Measurements from ENCODE around the gene KMT5B.
"Not testable (repeated sequence)": the region's sequence is repeated elsewhere in the genome, so short reads cannot be mapped to it uniquely, and the experiment has no call there.

The KMT5B gene

DNA sequence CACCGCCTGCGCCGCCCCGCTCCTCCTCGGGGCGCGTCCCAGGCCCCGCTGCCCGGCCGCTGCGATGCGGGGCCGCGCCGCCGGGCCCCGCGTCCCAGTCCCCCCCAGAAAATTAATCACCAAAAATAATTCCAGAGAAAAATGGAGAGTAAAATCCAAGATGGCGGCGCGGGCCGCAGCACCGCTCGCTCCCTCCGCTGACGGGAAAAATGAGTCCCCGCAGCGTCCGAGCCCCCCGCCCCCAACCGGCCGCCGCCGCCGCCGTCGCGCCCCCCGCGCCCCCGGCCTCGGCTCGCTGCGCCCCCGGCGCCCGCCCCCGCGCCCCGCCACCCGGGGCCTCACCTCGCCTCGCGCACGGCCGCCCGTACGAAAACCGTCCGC is at the start of gene KMT5B:
TSS of gene KMT5B (minus strand) at position 162 of the 381 bp plus-strand sequence. CDS start 23,220 bp downstream, outside the sequence.
- peak; percentile 16 to 57 for DNase-seq (ENCODE audit: low read depth in 1 of 2, low spot score in 1 of 2)

DNA sequence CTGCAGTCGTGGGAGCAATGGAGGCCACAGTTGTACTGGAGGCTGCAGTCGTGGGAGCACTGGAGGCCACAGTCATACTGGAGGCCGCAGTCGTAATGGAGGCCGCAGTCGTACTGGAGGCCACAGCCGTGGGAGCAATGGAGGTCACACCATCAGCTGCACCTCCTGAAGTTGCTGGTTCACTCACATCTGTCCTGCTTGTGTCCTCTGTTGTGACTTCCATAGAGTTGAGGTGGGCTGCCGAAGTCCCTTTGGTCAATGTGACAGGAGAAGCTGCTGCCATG is 49.4 kb upstream of the KMT5B start:
- DNase-seq (ENCODE audit: low read depth in 1 of 2, low spot score in 1 of 2), result no peak

DNA sequence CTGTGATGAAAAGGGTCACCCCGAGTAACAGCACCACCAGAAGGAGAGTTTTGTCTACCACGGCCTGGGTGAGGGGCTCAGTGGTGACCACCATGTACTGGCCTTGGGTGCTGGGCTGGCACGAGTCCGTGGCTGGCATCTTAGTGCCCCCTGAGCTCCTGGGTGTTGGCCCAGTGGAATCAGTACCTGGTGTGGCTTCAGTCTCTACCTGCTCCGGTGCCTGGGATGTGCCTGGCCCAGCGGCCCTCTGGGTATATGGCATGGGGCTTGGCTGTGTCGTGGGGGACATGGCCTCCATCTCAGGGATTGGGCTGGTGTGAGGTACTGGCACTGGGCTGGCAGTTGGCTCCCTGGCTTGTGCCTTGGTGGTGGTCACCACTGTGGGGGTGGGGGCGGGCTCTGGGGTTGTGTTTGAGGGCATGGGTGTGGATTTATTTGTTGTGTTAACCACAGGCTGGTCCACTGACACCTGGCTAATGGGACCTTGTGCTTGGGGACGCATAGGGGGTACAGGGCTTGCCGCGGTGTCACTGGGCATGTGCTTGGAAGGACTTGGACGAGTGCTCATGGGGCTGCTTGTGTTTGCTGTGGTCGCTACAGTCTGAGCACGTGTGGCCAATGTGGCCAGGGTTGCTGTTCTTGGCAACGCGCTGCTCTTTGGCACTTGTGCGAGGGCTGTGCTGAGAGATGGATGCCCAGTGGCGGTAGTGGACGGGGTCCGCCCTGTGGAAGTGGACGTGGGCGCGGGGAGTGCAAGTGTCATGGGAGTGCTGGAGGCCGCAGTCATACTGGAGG is 48.9 kb upstream of the KMT5B start:
- no peak for DNase-seq (ENCODE audit: low read depth in 1 of 2, low spot score in 1 of 2)

DNA sequence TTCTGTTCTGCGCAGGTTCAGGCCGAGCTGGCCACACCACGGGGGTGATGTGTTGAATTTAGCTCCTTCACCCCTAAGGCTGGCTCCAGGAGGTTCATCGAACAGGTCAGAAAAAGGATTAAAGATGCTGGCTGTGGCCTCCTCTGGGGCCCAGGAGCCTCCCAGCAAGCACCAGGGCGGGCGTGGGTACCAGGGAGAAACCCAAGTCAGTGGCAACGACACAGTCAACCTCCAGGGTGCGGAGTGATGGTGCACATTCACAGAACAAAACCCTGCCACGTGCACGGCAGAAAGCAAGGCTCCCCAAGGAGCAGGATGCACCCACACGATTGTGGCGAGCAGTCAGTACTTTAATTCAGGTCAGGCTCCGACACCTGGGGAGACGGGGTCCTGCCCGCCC is 47.9 kb upstream of the KMT5B start:
- DNase-seq (ENCODE audit: low read depth in 1 of 2, low spot score in 1 of 2), result no peak

DNA sequence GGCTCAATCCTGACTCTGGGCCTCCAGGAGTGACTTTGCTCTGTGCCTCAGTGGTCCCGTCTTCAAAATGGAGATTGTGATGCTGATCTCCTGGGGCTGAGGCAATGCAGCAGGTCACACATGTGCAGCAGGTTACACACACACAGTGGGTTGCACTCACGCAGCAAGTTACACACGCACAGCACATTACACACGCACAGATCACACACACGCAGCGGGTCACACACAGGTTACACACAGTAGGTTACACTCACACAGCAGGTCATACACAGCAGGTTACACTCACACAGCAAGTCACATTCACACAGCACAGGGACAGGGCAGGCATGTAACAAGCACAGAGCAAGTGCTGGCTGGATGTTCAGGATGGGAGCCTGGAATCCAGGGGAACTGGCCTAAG is 47.4 kb upstream of the KMT5B start:
- no peak for DNase-seq (ENCODE audit: low read depth in 1 of 2, low spot score in 1 of 2)

DNA sequence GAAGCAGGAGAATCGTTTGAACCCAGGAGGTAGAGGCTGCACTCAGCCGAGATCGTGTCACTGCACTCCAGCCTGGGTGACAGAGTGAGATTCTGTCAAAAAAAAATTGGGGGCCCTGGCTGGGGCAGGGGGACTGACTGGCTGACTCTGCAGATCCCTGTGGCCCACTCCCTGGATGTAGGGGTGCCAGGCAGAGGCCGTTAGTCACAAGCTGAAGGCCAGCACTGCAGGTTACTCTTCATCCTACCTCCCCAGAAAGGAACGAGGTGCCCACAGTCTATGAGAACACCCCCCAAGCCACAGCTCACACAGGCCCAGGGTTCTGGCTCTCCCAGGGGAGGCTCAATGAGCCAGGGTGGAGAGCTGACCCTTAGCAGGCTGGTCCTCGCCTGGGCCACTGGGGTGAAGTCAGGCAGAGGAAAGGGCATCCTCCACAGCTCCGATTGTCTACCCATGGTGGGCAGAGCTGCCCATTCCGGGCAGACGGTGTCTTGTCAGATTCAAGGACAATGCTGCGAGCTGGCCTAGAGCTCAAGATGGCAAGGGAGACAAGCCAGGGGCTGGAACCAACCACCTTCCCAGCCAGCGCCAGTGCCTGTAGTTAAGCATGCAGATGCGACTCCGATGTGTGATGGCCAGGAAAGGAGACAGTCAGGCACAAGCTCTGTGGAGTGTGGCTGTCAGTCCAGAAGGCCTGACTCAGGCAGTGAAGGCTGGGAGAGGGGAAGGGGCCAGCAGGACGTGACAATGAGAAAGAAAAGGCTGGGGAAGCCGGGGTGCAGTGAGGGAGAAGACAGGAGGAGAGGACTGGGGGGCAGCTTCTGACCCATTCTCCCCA is 46.2 kb upstream of the KMT5B start:
- DNase-seq (ENCODE audit: low read depth in 1 of 2, low spot score in 1 of 2), result no peak

DNA sequence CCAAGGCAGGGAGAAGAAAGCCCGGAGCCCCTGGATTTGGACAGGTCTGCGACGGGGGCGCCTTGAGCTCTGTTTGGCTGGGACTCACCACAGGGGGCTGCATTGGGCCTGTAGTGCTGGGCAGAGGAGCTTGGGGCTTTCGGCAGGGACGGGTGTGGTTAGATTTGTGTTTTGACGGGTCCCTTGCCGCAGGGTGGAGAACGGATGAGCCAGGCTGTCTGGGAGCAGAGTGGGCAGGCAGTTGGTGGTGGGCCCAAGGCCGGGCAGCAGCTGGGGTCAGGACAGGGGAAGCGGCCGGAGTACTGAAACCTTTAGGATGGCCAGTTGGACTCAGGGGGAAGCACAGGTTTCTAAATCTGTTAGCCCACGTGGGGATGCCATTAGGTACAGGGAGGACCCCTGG is 45.3 kb upstream of the KMT5B start:
- DNase-seq (ENCODE audit: low read depth in 1 of 2, low spot score in 1 of 2), result no peak

DNA sequence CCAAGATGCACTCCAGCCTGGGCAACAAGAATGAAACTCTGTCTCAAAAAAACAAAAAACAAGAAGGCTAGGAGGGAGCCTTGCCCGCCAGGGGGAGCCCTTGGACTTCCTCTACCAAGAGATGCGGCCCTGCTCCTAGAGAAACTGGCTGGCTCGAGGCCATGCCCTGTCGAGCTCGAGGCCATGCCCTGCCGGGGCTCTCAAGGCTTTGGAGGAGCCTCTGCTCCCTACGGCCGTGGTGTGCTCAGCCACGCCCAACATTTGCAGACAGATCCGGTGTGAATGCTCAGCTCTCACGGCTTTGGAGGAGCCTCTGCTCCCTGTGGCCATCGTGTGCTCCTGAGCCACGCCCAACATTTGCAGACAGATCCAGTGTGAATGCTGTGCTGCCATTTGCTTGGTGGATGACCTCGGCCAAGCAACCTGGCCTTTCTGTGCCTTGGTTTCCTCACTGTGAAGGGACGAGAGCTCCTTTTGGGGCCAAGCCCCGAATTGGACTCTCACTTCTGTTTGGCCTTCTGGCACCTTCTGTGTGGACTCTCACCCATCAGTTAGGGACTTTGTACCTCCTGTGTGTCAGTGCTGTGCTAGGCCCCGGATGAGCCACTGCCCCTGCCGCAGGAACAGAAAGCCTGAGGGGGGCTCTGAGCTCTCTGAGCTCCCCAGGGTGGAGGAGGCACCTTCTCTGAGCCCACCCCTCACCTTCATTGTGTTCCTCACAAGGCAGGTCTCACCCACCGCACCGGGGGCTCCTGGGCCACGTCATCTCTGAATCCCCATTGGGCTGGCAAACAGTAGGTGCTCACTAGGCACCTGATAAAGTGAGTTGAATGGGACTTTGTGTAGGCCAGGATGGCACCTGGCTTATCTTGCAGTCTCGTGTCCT is 44.6 kb upstream of the KMT5B start:
- peak; percentile 87 to 93 for DNase-seq (ENCODE audit: low read depth in 1 of 2, low spot score in 1 of 2)

DNA sequence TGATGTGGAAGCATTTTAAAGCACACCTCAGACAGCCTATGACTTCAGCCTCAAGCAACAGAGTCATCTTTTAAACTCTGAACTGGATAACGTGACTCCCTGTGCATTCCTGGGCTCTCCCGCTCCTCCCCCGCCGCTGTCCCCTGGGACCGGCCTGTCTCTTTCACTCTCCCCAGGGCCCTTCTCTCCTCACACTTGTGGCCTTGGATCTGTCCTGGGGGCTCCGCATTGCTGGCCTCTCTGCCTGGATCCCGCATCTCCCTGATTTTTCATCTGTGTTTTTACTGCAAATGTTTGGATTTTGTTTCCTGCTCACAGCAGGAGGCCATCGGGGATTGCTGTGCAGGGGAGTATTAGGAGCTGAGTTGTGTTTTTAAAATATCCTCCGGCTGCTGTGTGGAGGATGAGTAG is 43.2 kb upstream of the KMT5B start:
- DNase-seq (ENCODE audit: low read depth in 1 of 2, low spot score in 1 of 2), result no peak

DNA sequence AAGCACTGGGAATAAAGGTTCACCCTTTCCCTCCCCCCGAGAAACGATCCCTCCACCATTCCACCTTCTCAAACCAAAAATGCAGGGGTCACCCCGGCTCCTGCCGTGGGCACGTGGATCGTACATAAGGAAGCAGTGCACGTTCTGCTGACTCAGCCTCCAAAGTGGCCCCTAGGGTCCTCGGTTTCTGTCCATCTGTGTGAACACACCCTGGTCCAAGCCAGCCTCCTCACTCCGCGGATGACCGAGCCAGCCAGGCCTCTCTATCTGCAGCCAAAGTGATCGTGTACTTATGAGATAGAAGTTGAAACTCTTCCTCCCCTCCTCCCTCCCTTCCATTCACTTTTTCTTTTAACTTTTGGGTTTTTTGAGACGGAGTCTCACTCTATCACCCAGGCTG is 42.4 kb upstream of the KMT5B start:
- no peak for DNase-seq (ENCODE audit: low read depth in 1 of 2, low spot score in 1 of 2)

DNA sequence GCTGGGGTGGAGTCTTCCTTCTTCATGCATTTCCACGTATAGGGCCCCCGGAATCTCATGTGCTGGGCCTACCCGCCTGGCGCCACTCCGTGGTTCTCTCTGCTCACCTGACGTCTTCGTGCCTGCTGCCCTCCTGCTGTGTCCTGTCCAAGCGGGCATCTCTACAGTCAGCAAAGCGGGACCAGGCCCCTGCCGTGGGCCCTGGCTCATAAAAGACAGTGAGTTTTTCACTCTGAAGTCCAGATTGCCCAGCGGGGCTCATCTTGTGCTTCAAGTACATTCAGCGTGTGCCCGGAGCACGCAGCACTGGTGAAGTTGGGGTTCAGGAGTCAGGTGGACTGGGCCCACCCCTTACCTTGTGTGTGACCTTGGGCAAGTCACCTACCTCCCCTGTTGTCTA is 41.3 kb upstream of the KMT5B start:
- no peak for DNase-seq (ENCODE audit: low read depth in 1 of 2, low spot score in 1 of 2)

DNA sequence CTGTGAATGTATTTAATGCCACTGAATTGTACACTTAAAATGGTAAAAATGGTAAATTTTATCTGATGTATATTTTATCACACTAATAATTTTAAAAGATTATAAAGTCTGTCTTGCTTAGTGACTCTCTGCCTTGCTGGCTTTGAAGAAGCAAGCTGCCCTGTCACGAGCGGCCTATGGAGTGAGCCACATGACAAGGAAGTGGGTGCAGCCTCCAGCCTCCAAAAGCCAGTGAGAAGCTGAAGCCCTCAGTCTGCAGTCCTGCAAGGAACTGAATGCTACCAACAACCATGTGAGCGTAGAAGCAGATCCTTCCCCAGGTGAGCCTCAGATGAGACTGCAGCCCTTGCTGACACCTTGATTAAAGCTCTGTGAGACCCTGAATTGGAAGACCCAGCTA is 38.7 kb upstream of the KMT5B start:
- DNase-seq (ENCODE audit: low read depth in 1 of 2, low spot score in 1 of 2), result no peak

DNA sequence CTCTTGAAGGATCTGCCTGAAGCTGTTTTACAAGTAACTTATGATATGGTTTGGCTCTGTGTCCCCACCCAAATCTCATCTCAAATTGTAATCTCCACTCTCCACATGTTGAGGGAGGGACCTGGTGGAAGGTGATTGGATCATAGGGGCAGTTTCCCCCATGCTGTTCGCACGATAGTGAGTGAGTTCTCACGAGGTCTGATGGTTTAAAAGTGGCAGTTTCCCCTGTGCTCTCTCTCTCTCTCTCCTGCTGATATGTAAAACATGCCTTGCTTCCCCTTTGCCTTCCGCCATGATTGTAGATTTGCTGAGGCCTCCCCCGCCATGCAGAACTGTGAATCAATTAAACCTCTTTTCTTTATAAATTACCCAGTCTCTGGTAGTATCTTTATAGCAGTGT is 31.8 kb upstream of the KMT5B start:
- DNase-seq (ENCODE audit: low read depth in 1 of 2, low spot score in 1 of 2), result not testable (repeated sequence)

DNA sequence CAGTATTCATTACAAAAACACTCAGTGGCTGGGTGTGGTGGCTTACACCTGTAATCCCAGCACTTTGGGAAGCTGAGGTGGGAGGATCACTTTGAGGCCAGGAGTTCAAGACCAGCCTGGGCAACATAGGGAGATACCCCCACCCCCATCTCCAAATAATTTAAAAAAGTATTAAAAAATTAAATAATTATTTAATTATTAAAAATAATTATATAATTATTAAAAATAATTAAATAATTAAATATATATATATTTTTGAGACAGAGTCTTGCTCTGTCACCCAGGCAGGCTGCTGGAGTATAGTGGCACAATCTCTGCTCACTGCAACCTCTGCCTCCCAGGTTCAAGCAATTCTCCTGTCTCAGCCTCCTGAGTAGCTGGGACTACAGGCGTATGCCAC is 30.8 kb upstream of the KMT5B start:
- not testable (repeated sequence) for DNase-seq (ENCODE audit: low read depth in 1 of 2, low spot score in 1 of 2)

DNA sequence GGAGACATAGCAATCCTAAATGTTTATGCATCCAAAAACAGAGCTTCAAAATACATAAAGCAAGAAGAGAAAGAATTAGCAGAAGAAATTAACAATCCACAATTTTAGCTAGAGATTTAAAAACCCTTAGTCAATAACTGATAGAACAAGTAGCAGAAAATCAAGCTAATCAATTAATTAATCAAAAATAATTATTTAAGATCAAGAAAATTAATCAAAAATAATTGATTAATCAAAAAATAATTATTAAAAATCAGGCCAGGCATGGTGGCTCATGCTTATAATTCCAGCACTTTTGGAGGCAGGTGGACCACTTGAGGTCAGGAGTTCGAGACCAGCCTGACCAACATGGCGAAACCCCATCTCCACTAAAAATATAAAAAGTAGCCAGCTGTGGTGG is 29.5 kb upstream of the KMT5B start:
- DNase-seq (ENCODE audit: low read depth in 1 of 2, low spot score in 1 of 2), result no peak

DNA sequence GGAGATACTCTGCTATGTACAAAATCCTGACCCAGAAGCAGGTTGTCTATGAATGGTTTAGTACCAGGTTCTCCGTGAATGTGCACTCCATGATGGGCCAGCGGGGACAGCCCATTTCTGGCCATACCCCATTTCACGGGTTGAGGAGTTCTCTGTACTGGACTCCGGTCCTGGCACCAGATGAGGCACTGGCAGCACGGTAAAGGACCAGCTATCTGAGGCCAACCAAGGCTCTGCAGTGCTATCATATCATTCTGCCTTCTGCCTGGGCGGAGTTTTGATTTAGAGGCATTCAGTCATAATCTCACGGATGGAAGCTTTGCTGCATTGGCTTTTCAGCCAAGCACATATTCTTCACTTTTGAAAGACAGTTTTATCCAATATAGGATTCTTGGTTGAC is 18.5 kb upstream of the KMT5B start:
- DNase-seq (ENCODE audit: low read depth in 1 of 2, low spot score in 1 of 2), result no peak

DNA sequence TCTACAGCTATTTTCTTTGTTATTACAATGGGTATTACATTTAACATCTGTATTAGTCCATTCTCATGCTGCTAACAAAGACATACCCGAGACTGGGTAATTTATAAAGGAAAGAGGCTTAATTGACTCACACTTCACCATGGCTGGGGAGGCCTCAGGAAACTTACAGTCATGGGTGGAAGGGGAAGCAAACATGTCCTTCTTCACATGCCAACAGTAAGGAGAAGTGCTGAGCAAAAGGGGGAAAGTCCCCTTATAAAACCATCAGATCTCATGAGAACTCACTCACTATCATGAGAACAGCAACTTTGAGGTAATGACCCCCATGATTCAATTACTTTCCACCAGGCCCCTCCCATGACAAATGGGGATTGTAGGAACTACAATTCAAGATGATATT is 16.5 kb upstream of the KMT5B start:
- DNase-seq (ENCODE audit: low read depth in 1 of 2, low spot score in 1 of 2), result no peak

DNA sequence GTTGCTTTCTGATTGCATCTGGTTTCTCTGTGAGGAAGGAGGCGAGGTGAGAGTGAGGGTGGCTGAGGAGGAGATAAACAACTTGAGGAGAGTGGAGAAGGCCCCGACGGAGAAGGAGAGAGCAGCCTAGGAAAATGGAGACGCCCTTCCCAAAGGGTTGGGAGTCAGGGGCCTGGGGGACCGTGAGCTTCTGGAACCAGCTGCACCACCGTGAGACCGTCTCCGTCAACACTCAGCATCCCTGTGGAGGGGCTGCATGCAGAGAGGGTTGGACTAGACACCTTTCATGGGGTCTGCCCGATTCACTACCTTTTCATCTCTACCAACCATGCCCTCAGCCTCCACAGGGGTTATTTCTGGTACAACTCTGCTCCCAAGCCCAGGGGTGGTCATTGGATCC is 13.3 kb upstream of the KMT5B start:
- no peak for DNase-seq (ENCODE audit: low read depth in 1 of 2, low spot score in 1 of 2)

DNA sequence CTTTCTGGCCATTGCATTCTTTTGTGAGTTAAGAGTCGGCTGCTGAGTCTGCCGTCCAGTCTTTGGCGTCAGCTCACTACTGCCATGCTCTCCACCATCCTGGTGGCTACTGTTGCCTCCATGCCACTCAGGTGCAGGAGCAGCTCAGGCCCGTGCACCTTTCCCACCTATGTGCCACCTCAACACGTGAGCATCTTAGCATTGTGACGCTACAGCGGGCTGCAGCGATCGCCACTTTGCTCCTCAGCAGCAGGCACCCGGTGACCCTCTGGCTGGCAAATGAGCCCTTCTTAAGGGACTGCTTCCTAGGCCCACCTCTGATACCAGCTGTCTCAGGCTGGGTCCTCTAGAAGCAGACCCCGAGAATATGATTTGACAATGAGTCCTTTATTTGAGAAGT is 11.5 kb upstream of the KMT5B start:
- DNase-seq (ENCODE audit: low read depth in 1 of 2, low spot score in 1 of 2), result no peak

DNA sequence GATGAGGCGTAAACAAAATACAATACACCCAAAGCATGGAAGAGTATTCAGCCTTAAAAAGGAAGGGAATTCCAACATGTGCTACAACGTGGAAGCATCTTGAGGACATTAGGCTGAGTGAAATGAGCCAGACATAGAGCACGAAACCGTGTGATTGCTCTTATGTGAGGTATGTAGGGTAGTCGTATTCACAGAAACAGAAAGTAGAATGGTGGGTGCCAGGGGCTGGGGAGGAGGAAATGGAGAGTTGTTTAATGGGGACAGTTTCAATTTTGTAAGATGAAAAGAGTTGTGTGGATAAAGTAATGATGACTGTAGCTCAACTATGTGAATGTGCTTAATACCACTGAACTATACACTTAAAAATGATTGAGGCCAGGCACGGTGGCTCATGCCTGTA is 10.2 kb upstream of the KMT5B start:
- no peak for DNase-seq (ENCODE audit: low read depth in 1 of 2, low spot score in 1 of 2)

DNA sequence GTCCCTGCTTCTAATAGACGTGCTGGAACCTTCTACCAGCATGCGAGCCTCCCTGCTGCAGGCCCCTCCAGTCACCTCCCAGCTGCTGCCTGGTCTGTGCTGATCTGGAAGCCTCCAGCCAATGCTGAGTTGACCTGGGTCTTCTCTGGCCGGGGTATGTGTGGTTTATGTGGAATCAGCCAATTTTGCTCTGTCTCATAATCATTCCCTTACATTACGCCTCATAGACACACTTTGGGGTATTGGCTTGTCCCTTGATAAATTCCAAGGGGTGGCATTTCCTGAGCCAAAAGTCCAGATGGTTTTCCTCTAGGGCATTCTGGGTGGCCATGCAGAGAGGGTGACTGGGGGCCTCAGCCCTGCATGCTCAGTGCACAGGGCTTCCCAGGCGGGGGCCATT is 8.3 kb upstream of the KMT5B start:
- DNase-seq (ENCODE audit: low read depth in 1 of 2, low spot score in 1 of 2), result no peak
